MM.1S (cell line): ENCODE data around the gene NPPC.

Source experiments
- DNase-seq: peaks from one replicate; pipeline ENCODE4 v3.0.0-alpha.2; 2015
- H2AFZ ChIP-seq: fragments of 300-600 bp; sonication (generic); 2 replicates; pipeline ENCODE4 v1.6.0; 2016; ENCODE audit warnings: antibody characterized with exemption, low read length
- H3F3A ChIP-seq: fragments of 300-600 bp; sonication (generic); 2 replicates; pipeline ENCODE4 v1.6.1; 2016; ENCODE audit warnings: mild to moderate bottlenecking, antibody characterized with exemption, low read length, moderate library complexity, mixed read lengths; ENCODE audit not compliant: insufficient read depth
- H3K27ac ChIP-seq: fragments of 300-600 bp; sonication (generic); 2 replicates; pipeline ENCODE4 v1.5.1; 2016; ENCODE audit warnings: mild to moderate bottlenecking, low read length
- H3K27me3 ChIP-seq: fragments of 300-600 bp; sonication (generic); replicated peaks from 2 replicates; pipeline ENCODE4 v1.6.0; 2016; ENCODE audit warnings: low read length; ENCODE audit not compliant: insufficient read depth
- H3K36me3 ChIP-seq: fragments of 300-600 bp; sonication (generic); replicated peaks from 2 replicates; pipeline ENCODE4 v1.6.1; 2016; ENCODE audit warnings: mild to moderate bottlenecking, low read length, mixed read lengths; ENCODE audit not compliant: insufficient read depth
- H3K4me1 ChIP-seq: fragments of 300-600 bp; sonication (generic); 2 replicates; pipeline ENCODE4 v1.6.1; 2016; ENCODE audit warnings: low read length, mixed read lengths
- H3K4me2 ChIP-seq: fragments of 300-600 bp; sonication (generic); 2 replicates; pipeline ENCODE4 v1.6.0; 2016; ENCODE audit warnings: low read depth, low read length
- H3K4me3 ChIP-seq: fragments of 300-600 bp; sonication (generic); 2 replicates; pipeline ENCODE4 v1.5.1; 2016; ENCODE audit warnings: low read length, mixed read lengths
- H3K79me2 ChIP-seq: fragments of 300-600 bp; sonication (generic); 2 replicates; pipeline ENCODE4 v1.6.1; 2016; ENCODE audit warnings: mixed run types, low read length, mixed read lengths
- H3K9ac ChIP-seq: fragments of 300-600 bp; sonication (generic); 2 replicates; pipeline ENCODE4 v1.6.1; 2016; ENCODE audit warnings: low read length, mixed read lengths
- H3K9me2 ChIP-seq: fragments of 300-600 bp; sonication (generic); replicated peaks from 2 replicates; pipeline ENCODE4 v1.6.1; 2016; ENCODE audit warnings: mild to moderate bottlenecking, low read length, mixed read lengths; ENCODE audit not compliant: insufficient read depth
- H3K9me3 ChIP-seq: fragments of 300-600 bp; sonication (generic); replicated peaks from 2 replicates; pipeline ENCODE4 v1.6.1; 2016; ENCODE audit warnings: mild to moderate bottlenecking, low read length, mixed read lengths; ENCODE audit not compliant: insufficient read depth
- H4K20me1 ChIP-seq: fragments of 300-600 bp; sonication (generic); 2 replicates; pipeline ENCODE4 v1.6.1; 2016; ENCODE audit warnings: mild to moderate bottlenecking, low read length, moderate library complexity, mixed read lengths; ENCODE audit not compliant: insufficient read depth
- CTCF ChIP-seq: fragments of 300-600 bp; sonication (generic); IDR thresholded peaks from 2 replicates; pipeline ENCODE4 v1.5.1; 2016; ENCODE audit warnings: antibody characterized with exemption, low read length, mixed read lengths
- EZH2 ChIP-seq: fragments of 300-600 bp; sonication (generic); optimal IDR thresholded peaks from 2 replicates; pipeline ENCODE3; 2017; ENCODE audit warnings: low read depth, mild to moderate bottlenecking, antibody characterized with exemption, low read length, mixed read lengths
- EZH2phosphoT487 ChIP-seq: fragments of 300-600 bp; sonication (generic); IDR thresholded peaks from 2 replicates; pipeline ENCODE4 v1.6.1; 2018; ENCODE audit warnings: antibody characterized with exemption, low read length

Gene NPPC

GRCh38 chr2:231900486-231900942 is 25.7 kb downstream of the NPPC start:
- Histone ChIP-seq H3K27ac (no peak overlapping the region), H3K27me3 (no peaks in the 10 kb centered on the region), H2AFZ (0 out of 2 replicates have a peak overlapping the region, but pooled peaks have one; percentile 8), H3K9me3 (no peaks in the 10 kb centered on the region), H3K4me3 (no peak overlapping the region), H3K4me1 (0 out of 2 replicates have a peak, but pooled peaks cover 3% of the 10 kb centered on the region), H3K36me3 (no peaks in the 10 kb centered on the region), H3K9ac (no peak overlapping the region), H3F3A (no peaks in the 10 kb centered on the region), H3K4me2 (peak overlapping the region; percentile 22; the same call in 1 of the 2 replicates), H3K79me2 (no peaks in the 10 kb centered on the region), H3K9me2 (no peaks in the 10 kb centered on the region), H4K20me1 (no peaks in the 10 kb centered on the region)
- peak; percentile 72 for DNase-seq
- peak; percentile 79 for TF ChIP-seq CTCF
- no peak for TF ChIP-seq EZH2phosphoT487

GRCh38 chr2:231894566-231895380 is 31.4 kb downstream of the NPPC start:
- H3K27me3 ChIP-seq = no peaks in the 10 kb centered on the region
- H4K20me1 ChIP-seq = no peaks in the 10 kb centered on the region
- no peaks in the 10 kb centered on the region for H3K9me3 ChIP-seq
- H3K36me3 ChIP-seq = no peaks in the 10 kb centered on the region
- 0 out of 2 replicates have a peak overlapping the region, but pooled peaks have one; percentile 36 for H2AFZ ChIP-seq
- no peak overlapping the region for H3K27ac ChIP-seq
- H3K9ac ChIP-seq = no peak overlapping the region
- H3K9me2 ChIP-seq = no peaks in the 10 kb centered on the region
- H3K79me2 ChIP-seq = no peaks in the 10 kb centered on the region
- H3K4me2 ChIP-seq = no peak overlapping the region
- peaks cover 10% of the 10 kb centered on the region; the same call in 1 of the 2 replicates for H3K4me1 ChIP-seq
- H3K4me3 ChIP-seq = no peak overlapping the region
- TF ChIP-seq EZH2phosphoT487 (no peak), CTCF (no peak), EZH2 (no peak)
- DNase-seq = peak; percentile 53
- no peaks in the 10 kb centered on the region for H3F3A ChIP-seq

- H3K27ac ChIP-seq = no peak overlapping the region
- H3K9me3 ChIP-seq = no peaks in the 10 kb centered on the region
- H3K4me3 ChIP-seq = no peak overlapping the region
- no peaks in the 10 kb centered on the region for H3K9me2 ChIP-seq
- H3K36me3 ChIP-seq = no peaks in the 10 kb centered on the region
- no peak for DNase-seq
- TF ChIP-seq EZH2 = no peak
- no peak for TF ChIP-seq EZH2phosphoT487
- no peak for TF ChIP-seq CTCF
- no peak overlapping the region for H2AFZ ChIP-seq
- peaks cover 10% of the 10 kb centered on the region; the same call in 1 of the 2 replicates for H3K4me1 ChIP-seq
- no peaks in the 10 kb centered on the region for H3K27me3 ChIP-seq
- H3K9ac ChIP-seq = no peak overlapping the region
- no peaks in the 10 kb centered on the region for H3K79me2 ChIP-seq
- H3K4me2 ChIP-seq = no peak overlapping the region
- no peaks in the 10 kb centered on the region for H4K20me1 ChIP-seq
- H3F3A ChIP-seq = no peaks in the 10 kb centered on the region
These were observed 34.7 kb downstream of the NPPC start for GRCh38 chr2:231891514-231891905.
